K562 (cell line): Measurements from ENCODE around the gene PGS1. TPM values are rescaled to one million over a fixed set of nuclear protein-coding genes. Genes with fewer than 3 reads are reported as not detected.

Source experiments
- ATAC-seq: fragments of 200-7000 bp; cut with Tn5 transposase; 3 replicates; pipeline ENCODE4 v1.9.1; 2020; ENCODE audit warnings: moderate library complexity
- BruUV-seq: library from RNA; stranded (reverse); fragments of 400-500 nt; replicated peaks from 2 replicates; lab custom pipeline; 2021; lab: Mats Ljungman, UMichigan
- CTCF ChIA-PET: fragments of 300-600 bp; formaldehyde crosslinking; extraction: SDS; loops from one replicate; lab custom pipeline; 2021; ENCODE audit warnings: low intra/inter-chr PET ratio; lab: Yijun Ruan, JAX
- POLR2A ChIA-PET: fragments of 300-600, 350-650 bp; sonication (Branson Sonifier 250); formaldehyde crosslinking; extraction: SDS; loops from one replicate; lab custom pipeline; 2021; ENCODE audit warnings: antibody characterized with exemption, inconsistent platforms; lab: Yijun Ruan, JAX
- DNase-seq, 4 experiments: peaks; one replicate each; pipeline versions ENCODE4 v3.0.0 to v3.0.0-alpha.2; 2011 to 2018; ENCODE audit warnings: low spot score in 3 of 4, mixed read lengths in 3 of 4; ENCODE audit errors: extremely low read depth in 1 of 4
- FAIRE-seq: peaks from 2 replicates; lab custom pipeline; 2011; peaks lifted over from hg19 to GRCh38; lab: Jason Lieb, UNC
- H2AFZ ChIP-seq: 2 replicates; pipeline ENCODE4 v1.6.0; 2011; ENCODE audit warnings: low read depth, low read length, control low read depth, inconsistent platforms
- H3K27ac ChIP-seq: fragments of 200-600 bp; 3 replicates; pipeline ENCODE4 v1.8.0; 2011; ENCODE audit warnings: low read depth, mild to moderate bottlenecking, control low read depth, inconsistent platforms, low read length, moderate library complexity, mixed read lengths; ENCODE audit errors: extremely low read depth
- H3K27me3 ChIP-seq, 2 experiments: fragments of 300-600 bp in 1 of 2; 2 replicates in 1 of 2; 3 replicates in 1 of 2; pipeline versions ENCODE4 v1.6.0 to v1.8.0; 2011; ENCODE audit warnings: inconsistent platforms in 2 of 2, low read length in 2 of 2, mild to moderate bottlenecking in 1 of 2, mixed read lengths in 1 of 2, moderate library complexity in 1 of 2; ENCODE audit not compliant: control insufficient read depth in 2 of 2, insufficient read depth in 2 of 2
- H3K36me3 ChIP-seq: fragments of 300-600 bp; 3 replicates; pipeline ENCODE4 v1.8.0; 2011; ENCODE audit warnings: mild to moderate bottlenecking, low read length, inconsistent platforms; ENCODE audit not compliant: control insufficient read depth, insufficient read depth
- H3K4me1 ChIP-seq, 2 experiments: fragments of 200-600 bp in 1 of 2; replicated peaks in 1 of 2; 2 replicates in 1 of 2; 3 replicates in 1 of 2; pipeline versions ENCODE4 v1.5.1 to v1.8.0; 2011; ENCODE audit warnings: inconsistent platforms in 2 of 2, low read length in 2 of 2, mild to moderate bottlenecking in 1 of 2, mixed read lengths in 1 of 2, moderate library complexity in 1 of 2; ENCODE audit not compliant: control insufficient read depth in 2 of 2, insufficient read depth in 2 of 2
- H3K4me2 ChIP-seq: 2 replicates; pipeline ENCODE4 v1.6.1; 2011; ENCODE audit warnings: low read length, control low read depth, inconsistent platforms, mixed read lengths; ENCODE audit not compliant: insufficient read depth
- H3K4me3 ChIP-seq: fragments of 200-600 bp; sonication (generic), shearing (Covaris generic); 2 replicates; pipeline ENCODE4 v1.5.1; 2016; ENCODE audit warnings: control low read depth, inconsistent platforms
- H3K79me2 ChIP-seq: fragments of 200-600 bp; 3 replicates; pipeline ENCODE4 v1.8.0; 2011; ENCODE audit warnings: low read length, inconsistent platforms; ENCODE audit not compliant: control insufficient read depth, insufficient read depth
- H3K9ac ChIP-seq, 2 experiments: 2 replicates each; pipeline versions ENCODE4 v1.6.0 to v1.6.1; 2011; ENCODE audit warnings: low read depth in 2 of 2, low read length in 2 of 2, control low read depth in 1 of 2, inconsistent platforms in 1 of 2, mild to moderate bottlenecking in 1 of 2, mixed read lengths in 1 of 2; ENCODE audit not compliant: insufficient read depth in 1 of 2
- H3K9me1 ChIP-seq: one replicate; pipeline ENCODE4 v1.6.0; 2011; ENCODE audit warnings: inconsistent platforms, mild to moderate bottlenecking, low read length, moderate library complexity; ENCODE audit not compliant: control insufficient read depth, insufficient read depth
- H3K9me3 ChIP-seq: replicated peaks from 2 replicates; pipeline ENCODE4 v1.5.1; 2011; ENCODE audit warnings: low read depth, low read length, inconsistent platforms; ENCODE audit not compliant: control insufficient read depth, insufficient read depth
- H4K20me1 ChIP-seq: replicated peaks from 2 replicates; pipeline ENCODE4 v1.6.1; 2011; ENCODE audit warnings: low read length, inconsistent platforms, mixed read lengths; ENCODE audit not compliant: control insufficient read depth, insufficient read depth
- ESRRB ChIP-seq: fragments of 250-450 bp; sonication (Bioruptor Pico); IDR thresholded peaks from 2 replicates; pipeline ENCODE4 v1.5.0; 2020; ENCODE audit warnings: mild to moderate bottlenecking, moderate library complexity, borderline replicate concordance
- HDAC1 ChIP-seq, 2 experiments: fragments of 450-650 bp; IDR thresholded peaks; 2 replicates each; pipeline ENCODE4 v1.6.1; 2016 to 2017; ENCODE audit warnings: inconsistent platforms in 1 of 2, mild to moderate bottlenecking in 1 of 2, moderate library complexity in 1 of 2
- JUND ChIP-seq, 2 experiments: IDR thresholded peaks; 2 replicates in 1 of 2; 3 replicates in 1 of 2; pipeline ENCODE4 v1.6.1; 2011; ENCODE audit warnings: borderline replicate concordance in 2 of 2, low read depth in 2 of 2, low read length in 2 of 2, improper control_type of control experiment in 1 of 2, missing biosample characterization in 1 of 2, missing genetic modification characterization in 1 of 2, missing genetic modification reagents in 1 of 2
- KDM1A ChIP-seq, 2 experiments: fragments of 450-650 bp; IDR thresholded peaks; 2 replicates each; pipeline ENCODE4 v1.6.1; 2016; ENCODE audit warnings: mild to moderate bottlenecking in 2 of 2
- MAFF ChIP-seq: IDR thresholded peaks from 2 replicates; pipeline ENCODE4 v1.6.1; 2012; ENCODE audit warnings: low read length, improper control_type of control experiment
- PHF21A ChIP-seq: fragments of 450-650 bp; IDR thresholded peaks from 2 replicates; pipeline ENCODE4 v1.6.1; 2017; ENCODE audit warnings: low read depth, borderline replicate concordance
- PHTF2 ChIP-seq: fragments of 250-450 bp; sonication (Bioruptor Pico); IDR thresholded peaks from 2 replicates; pipeline ENCODE4 v1.5.0; 2021; ENCODE audit warnings: mild to moderate bottlenecking
- RHOXF2B ChIP-seq: fragments of 250-450 bp; sonication (Bioruptor Pico); conservative IDR thresholded peaks from 2 replicates; pipeline ENCODE4 v1.5.1; 2021
- SPI1 ChIP-seq: IDR thresholded peaks from 2 replicates; pipeline ENCODE4 v1.6.1; 2011; ENCODE audit warnings: low read depth, low read length, control low read depth, borderline replicate concordance
- ZFP36 ChIP-seq: fragments of 150-350 bp; IDR thresholded peaks from 2 replicates; pipeline ENCODE4 v1.6.1; 2018; ENCODE audit warnings: low read length, low read depth; ENCODE audit not compliant: partially characterized antibody
- ZNF77 ChIP-seq: fragments of 250-450 bp; sonication (Bioruptor Pico); IDR thresholded peaks from 2 replicates; pipeline ENCODE4 v1.5.0; 2020
- WGBS: fragments of 100-300 bp; shearing (Covaris generic); methylation state at CpG from one replicate; pipeline ENCODE4 v1.1.6; 2016; ENCODE audit warnings: low coverage, mixed read lengths; ENCODE audit not compliant: insufficient coverage; ENCODE audit errors: missing lambda C conversion rate; 5-methylcytosine and 5-hydroxymethylcytosine counted together
- in situ Hi-C: fragments of 300-500 bp; cut with MboI; formaldehyde crosslinking; loops from 4 replicates; pipeline ENCODE4 v1.15.0; 2018; ENCODE audit warnings: inconsistent platforms, mixed read lengths
- intact Hi-C: fragments of 100-400 bp; cut with micrococcal nuclease; formaldehyde crosslinking; loops from 2 replicates; pipeline ENCODE4 v1.14.2; 2022
- polyA plus RNA-seq, 8 experiments: library from polyadenylated mRNA; depleted of rRNA in 4 of 8; stranded (reverse) in 5 of 8; unstranded in 3 of 8; fragments of >200 nt; fragmentation: Nextera tagmentation in 2 of 8; fragmentation: Illumina TruSeq in 1 of 8; extraction: Ambion mirVana in 2 of 8; extraction: Trizol in 1 of 8; gene quantifications; 2 replicates each; pipeline versions ENCODE4 v1.2.1 to v1.2.3, GENCODE V29; 2011 to 2014; ENCODE audit warnings: inconsistent platforms in 1 of 8, missing spikeins in 1 of 8
- total RNA-seq, 7 experiments: library from RNA; depleted of rRNA in 6 of 7; stranded (reverse); fragments of >200 nt in 6 of 7; fragmentation: Illumina TruSeq in 2 of 7; extraction: Trizol in 2 of 7; gene quantifications; 2 replicates each; pipeline versions ENCODE4 v1.2.1 to v1.2.3, GENCODE V29; 2011 to 2021; ENCODE audit warnings: low replicate concordance in 1 of 7
- TF ChIP-seq, protein P1 (sequence below): fragments of 250-450 bp; sonication (Bioruptor Pico); IDR thresholded peaks from 2 replicates; pipeline ENCODE4 v1.5.0; 2021
- TF ChIP-seq, protein P2 (sequence below): sonication (generic); formaldehyde crosslinking; IDR thresholded peaks from 2 replicates; pipeline ENCODE4 v1.8.1; 2023; ENCODE audit warnings: mild to moderate bottlenecking, missing genetic modification reagents
- TF ChIP-seq, protein P3 (sequence below): sonication (generic); formaldehyde crosslinking; IDR thresholded peaks from 2 replicates; pipeline ENCODE4 v1.8.0; 2022; ENCODE audit warnings: mild to moderate bottlenecking, missing genetic modification reagents

The PGS1 gene
- total and polyA plus RNA-seq, 9 of the 15 experiments (the other 6 are each of a cell fraction or from before 2014, with no cell fraction given): 1.3 to 39.4 (median 22.3) TPM

DNA sequence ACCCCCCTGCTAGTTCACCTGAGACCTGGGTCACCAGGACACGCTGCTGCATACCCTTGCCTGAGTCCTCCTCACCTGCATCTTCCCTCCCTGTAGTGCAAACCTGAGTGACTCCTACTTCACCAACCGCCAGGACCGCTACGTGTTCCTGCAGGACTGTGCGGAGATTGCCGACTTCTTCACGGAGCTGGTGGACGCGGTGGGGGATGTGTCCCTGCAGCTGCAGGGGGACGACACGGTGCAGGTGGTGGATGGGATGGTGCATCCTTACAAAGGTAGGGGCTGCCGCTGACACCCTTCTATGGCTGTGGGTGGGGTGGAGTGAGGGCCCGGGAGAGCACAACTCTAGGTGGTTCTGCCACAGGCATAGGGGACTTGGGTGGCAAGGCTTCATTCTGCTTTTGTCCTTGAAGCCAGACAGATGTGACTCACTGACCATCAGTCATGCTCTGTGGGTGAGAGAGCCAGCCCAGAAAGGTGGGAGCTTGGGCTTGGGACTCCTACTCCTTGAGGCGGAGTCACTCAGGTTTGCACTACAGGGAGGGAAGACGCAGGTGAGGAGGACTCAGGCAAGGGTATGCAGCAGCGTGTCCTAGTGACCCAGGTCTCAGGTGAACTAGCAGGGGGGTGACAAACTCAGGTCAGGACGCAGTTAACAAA is 22.3 kb downstream of the PGS1 start (continued):
- no peak for TF ChIP-seq PHF21A
- TF ChIP-seq, protein P1, sequence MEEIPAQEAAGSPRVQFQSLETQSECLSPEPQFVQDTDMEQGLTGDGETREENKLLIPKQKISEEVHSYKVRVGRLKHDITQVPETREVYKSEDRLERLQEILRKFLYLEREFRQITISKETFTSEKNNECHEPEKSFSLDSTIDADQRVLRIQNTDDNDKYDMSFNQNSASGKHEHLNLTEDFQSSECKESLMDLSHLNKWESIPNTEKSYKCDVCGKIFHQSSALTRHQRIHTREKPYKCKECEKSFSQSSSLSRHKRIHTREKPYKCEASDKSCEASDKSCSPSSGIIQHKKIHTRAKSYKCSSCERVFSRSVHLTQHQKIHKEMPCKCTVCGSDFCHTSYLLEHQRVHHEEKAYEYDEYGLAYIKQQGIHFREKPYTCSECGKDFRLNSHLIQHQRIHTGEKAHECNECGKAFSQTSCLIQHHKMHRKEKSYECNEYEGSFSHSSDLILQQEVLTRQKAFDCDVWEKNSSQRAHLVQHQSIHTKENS (CRISPR knock-in tag): no peak

DNA sequence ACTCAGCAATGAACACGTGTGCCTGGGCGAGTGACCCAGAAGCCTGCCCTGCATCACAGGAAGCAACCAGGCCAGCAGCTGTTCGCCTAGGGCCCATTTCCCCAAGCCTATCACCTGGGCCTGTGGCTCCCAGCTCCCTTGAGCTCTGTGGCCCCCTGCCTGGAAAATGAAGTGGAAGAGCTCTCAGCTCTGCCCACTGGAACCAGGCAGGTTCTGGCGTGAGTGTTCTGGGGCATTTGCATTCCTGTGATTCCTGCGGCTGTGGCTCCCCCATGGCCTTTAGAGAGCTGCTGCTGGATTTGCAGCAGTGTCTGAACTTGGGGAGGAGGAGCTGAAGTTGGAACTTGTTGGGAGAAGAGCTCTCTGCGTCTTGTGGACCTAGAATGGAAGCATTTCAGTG is 22.8 kb downstream of the PGS1 start:
- 69% methylated on average over 6 of the region's 6 CpGs for WGBS
- in situ Hi-C loops (no loop called here), intact Hi-C loops (no loop called here)
- H3K4me3 ChIP-seq: no peak overlapping the region
- no peak overlapping the region for H3K9ac ChIP-seq
- no TSS peak for BruUV-seq
- TF ChIP-seq, protein P2, sequence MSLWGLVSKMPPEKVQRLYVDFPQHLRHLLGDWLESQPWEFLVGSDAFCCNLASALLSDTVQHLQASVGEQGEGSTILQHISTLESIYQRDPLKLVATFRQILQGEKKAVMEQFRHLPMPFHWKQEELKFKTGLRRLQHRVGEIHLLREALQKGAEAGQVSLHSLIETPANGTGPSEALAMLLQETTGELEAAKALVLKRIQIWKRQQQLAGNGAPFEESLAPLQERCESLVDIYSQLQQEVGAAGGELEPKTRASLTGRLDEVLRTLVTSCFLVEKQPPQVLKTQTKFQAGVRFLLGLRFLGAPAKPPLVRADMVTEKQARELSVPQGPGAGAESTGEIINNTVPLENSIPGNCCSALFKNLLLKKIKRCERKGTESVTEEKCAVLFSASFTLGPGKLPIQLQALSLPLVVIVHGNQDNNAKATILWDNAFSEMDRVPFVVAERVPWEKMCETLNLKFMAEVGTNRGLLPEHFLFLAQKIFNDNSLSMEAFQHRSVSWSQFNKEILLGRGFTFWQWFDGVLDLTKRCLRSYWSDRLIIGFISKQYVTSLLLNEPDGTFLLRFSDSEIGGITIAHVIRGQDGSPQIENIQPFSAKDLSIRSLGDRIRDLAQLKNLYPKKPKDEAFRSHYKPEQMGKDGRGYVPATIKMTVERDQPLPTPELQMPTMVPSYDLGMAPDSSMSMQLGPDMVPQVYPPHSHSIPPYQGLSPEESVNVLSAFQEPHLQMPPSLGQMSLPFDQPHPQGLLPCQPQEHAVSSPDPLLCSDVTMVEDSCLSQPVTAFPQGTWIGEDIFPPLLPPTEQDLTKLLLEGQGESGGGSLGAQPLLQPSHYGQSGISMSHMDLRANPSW (CRISPR knock-in tag): no peak
- TF ChIP-seq ZNF77 (no peak), KDM1A (IDR thresholded peaks at IDR 0.05) (no peak), RHOXF2B (CRISPR knock-in tag) (no peak), HDAC1 (IDR thresholded peaks at IDR 0.05) (no peak), JUND (IDR thresholded peaks at IDR 0.05; ENCODE audit: borderline replicate concordance, low read depth, low read length) (no peak), JUND (tag; IDR thresholded peaks at IDR 0.05; ENCODE audit: borderline replicate concordance, low read depth, low read length) (no peak), ZFP36 (no peak), ESRRB (CRISPR knock-in tag) (no peak), SPI1 (no peak), MAFF (no peak), PHTF2 (CRISPR knock-in tag) (no peak)
- TF ChIP-seq, protein P3, sequence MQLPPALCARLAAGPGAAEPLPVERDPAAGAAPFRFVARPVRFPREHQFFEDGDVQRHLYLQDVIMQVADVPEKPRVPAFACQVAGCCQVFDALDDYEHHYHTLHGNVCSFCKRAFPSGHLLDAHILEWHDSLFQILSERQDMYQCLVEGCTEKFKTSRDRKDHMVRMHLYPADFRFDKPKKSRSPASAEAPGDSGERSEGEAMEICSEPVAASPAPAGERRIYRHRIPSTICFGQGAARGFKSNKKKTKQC (CRISPR knock-in tag): no peak
- H3K9me1 ChIP-seq: no peaks in the 10 kb centered on the region
- H3K4me2 ChIP-seq: no peak overlapping the region
- ChIA-PET POLR2A (interaction anchor here (0.6 to 1.4 kb wide), 3 partner anchors 10 to 43 kb away, joined by 3 to 6 read pairs (median 3); no protein-coding TSS in a partner anchor), CTCF (no interaction called here)
- H4K20me1 ChIP-seq: no peaks in the 10 kb centered on the region
- H3K36me3 ChIP-seq: peaks cover 86% of the 10 kb centered on the region; the same call in 2 of the 3 replicates
- FAIRE-seq (no peak), DNase-seq (no peak), ATAC-seq (no peak)
- no peaks in the 10 kb centered on the region for H3K27me3 ChIP-seq
- peaks cover 0 to 4% of the 10 kb centered on the region in 2 experiments; a peak in 1 of 5 replicates for H3K4me1 ChIP-seq
- no peak overlapping the region for H3K27ac ChIP-seq
- H3K9me3 ChIP-seq: no peaks in the 10 kb centered on the region
- H2AFZ ChIP-seq: no peak overlapping the region
- H3K79me2 ChIP-seq: 0 out of 3 replicates have a peak, but pooled peaks cover under 1% of the 10 kb centered on the region
